Activated effector memory CD4-positive, alpha-beta T cell treated with Interleukin-2 at 50 U/mL for 16 hours (primary cell): ENCODE results near the gene STK11.

Source experiments
- DNase-seq: peaks from one replicate; pipeline ENCODE4 v3.0.0-alpha.2; 2020

Gene STK11

GRCh38 chr19:1226522-1227303 lies 21.1 kb downstream of the STK11 start:
- DNase-seq, result no peak

GRCh38 chr19:1227304-1228054 lies 21.9 kb downstream of the STK11 start:
- DNase-seq, result no peak

GRCh38 chr19:1228161-1228957 lies 22.8 kb downstream of the STK11 start:
- DNase-seq, result no peak

GRCh38 chr19:1229056-1229923 lies 23.7 kb downstream of the STK11 start:
- DNase-seq, result no peak

GRCh38 chr19:1229924-1230782 lies 24.6 kb downstream of the STK11 start:
- DNase-seq, result no peak

GRCh38 chr19:1230783-1231489 lies 25.4 kb downstream of the STK11 start:
- DNase-seq, result no peak

- DNase-seq, result no peak
These were observed 26.4 kb downstream of the STK11 start for GRCh38 chr19:1231729-1232637.

GRCh38 chr19:1232652-1233072 lies 27.1 kb downstream of the STK11 start:
- DNase-seq, result no peak

- no peak for DNase-seq
These were observed 27.6 kb downstream of the STK11 start for GRCh38 chr19:1233115-1233667.

- no peak for DNase-seq
These were observed 28.7 kb downstream of the STK11 start for GRCh38 chr19:1234051-1234954.

GRCh38 chr19:1234955-1235380 lies 29.4 kb downstream of the STK11 start:
- no peak for DNase-seq

- no peak for DNase-seq
These were observed 30.3 kb downstream of the STK11 start for GRCh38 chr19:1235625-1236538.

GRCh38 chr19:1236576-1236975 lies 31.0 kb downstream of the STK11 start:
- DNase-seq, result no peak

GRCh38 chr19:1237027-1237659 lies 31.6 kb downstream of the STK11 start:
- DNase-seq, result no peak

GRCh38 chr19:1237754-1238368 lies 32.3 kb downstream of the STK11 start, which contains the start of gene CBARP:
Gene CBARP (minus strand): TSS chr19:1238005. CDS start chr19:1236100, 1,905 bp downstream.
- DNase-seq, result no peak
